HG03135 (cell line): ENCODE data around the gene KRT71.

Source experiments
- ATAC-seq: cut with Tn5 transposase; IDR thresholded peaks from one replicate; pipeline ENCODE4 v1.9.1; 2021; ENCODE audit warnings: mild to moderate bottlenecking, moderate library complexity; ENCODE audit not compliant: unreplicated experiment

KRT71 gene

GRCh38 chr12:52539821-52540173 lies 13.1 kb downstream of the KRT71 start:
- no peak for ATAC-seq

- no peak for ATAC-seq
These were observed 13.7 kb downstream of the KRT71 start for GRCh38 chr12:52539083-52539820.

- no peak for ATAC-seq
These were observed 15.8 kb downstream of the KRT71 start for GRCh38 chr12:52537101-52537500.

- no peak for ATAC-seq
These were observed 17.4 kb downstream of the KRT71 start for GRCh38 chr12:52535574-52535973.

DNA sequence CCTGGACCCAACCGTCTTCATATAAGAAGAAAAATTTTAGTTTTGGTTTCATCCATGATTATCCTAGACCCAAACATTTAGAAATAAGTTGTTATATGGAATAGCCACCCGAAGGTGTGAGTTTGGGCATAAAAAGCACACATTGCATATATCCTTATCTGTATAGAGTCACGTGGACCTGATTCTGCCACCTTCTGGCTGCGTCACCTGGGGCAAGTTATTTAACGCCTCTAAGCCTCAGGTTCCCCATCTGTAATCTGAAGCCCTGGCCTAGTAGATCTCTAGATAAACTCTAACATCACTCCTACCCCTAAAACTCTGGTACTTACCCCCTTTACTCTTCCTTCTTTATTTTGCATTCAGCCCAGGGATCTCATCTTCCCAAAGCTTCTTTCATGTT lies 18.5 kb downstream of the KRT71 start:
- ATAC-seq = no peak

GRCh38 chr12:52533686-52534470 lies 19.1 kb downstream of the KRT71 start:
- ATAC-seq = no peak

- ATAC-seq = no peak
These were observed 20.3 kb downstream of the KRT71 start for GRCh38 chr12:52532636-52533035.

DNA sequence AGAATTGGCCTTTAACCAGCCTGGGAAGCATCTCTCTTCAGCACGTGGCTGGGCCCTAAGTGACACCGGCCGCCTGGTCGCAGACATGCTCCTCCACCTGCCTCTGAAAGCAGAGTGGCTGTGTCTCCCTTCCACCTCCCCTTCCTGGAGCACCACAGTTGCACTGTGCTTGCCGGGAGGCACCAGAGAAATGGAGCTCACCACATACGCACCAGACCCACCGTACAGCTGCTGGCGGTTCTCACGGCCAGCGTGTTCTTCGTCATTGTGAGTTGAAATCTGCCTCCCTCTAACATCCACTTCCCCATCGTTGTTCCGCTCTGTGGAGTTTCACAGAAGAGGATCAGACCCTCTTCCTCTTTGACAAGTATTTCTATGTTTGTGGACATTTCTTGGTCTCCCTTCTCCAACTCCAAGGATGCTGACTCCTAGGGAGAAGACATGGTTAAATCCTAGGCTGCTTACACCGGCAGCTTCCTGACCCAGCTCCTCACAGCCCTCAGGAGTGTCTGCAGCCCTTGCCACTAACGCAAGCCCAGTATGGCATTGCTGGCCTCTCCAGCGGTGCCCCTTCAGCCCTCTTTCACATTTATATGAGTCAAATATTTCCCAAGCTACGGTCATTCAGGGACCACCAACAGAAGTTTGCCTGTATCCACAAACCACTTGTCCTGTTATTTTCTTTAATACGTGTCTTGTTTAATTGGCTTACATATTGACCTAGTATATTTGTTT lies 21.2 kb downstream of the KRT71 start:
- no peak for ATAC-seq

GRCh38 chr12:52530905-52531304 lies 22.0 kb downstream of the KRT71 start:
- no peak for ATAC-seq

DNA sequence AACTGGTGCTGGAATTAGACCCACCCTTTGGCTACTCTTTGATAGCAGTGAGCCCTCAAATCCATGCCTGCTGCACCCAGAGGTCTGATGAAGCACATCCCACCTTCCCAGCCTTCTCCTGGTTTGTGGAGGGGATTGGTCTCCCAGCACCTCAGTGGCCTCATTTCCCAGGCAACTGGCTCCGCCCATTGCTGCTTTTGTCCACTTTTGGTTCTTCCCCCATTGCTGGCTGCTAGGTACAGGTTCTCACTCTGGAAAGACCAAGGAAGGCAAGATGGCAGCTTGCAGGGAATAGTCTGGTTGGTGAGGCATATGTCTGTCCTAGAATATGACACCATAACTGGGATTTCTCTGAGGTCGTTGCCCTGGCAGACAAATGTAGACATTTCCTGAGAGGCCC lies 22.6 kb downstream of the KRT71 start:
- no peak for ATAC-seq

DNA sequence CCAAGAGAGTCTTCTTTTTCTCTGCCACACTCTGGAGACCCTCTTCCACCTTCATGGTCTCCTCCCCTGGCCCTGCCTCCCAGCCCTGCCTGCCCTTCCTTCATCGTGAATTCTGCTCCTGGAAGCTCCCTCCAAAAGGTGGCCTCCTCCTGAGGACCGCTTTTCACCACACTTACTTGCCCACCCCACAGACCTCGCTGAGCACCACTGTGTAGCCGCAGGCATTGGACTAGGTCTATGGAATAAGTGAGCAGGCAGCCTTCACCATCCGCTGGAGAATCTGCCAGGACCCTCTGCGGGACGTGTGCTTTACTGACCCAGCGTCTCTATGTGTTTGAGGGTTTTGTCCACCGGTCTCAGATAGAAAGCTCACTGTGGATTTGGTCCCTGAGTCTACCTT lies 23.1 kb downstream of the KRT71 start:
- no peak for ATAC-seq

DNA sequence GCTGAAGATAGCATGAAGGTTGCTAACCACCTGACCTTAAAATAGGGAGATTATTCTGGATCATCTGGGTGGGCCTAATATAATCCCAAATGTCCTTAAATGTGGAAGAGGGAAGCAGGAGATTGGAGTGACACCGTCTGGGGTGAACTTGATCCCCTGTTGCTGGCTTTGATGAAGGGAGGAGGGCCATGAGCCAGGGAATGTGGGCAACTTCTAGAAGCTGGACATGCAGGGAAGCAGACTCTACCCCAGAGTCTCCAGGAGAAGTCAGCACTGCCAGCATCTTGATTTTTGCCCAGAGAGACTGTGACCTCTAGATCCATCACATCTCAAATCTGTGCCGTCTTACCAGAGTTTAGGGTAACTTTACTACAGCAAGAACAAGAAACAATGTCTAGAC lies 23.5 kb downstream of the KRT71 start:
- no peak for ATAC-seq

GRCh38 chr12:52528641-52529143 lies 24.3 kb downstream of the KRT71 start:
- ATAC-seq = no peak

DNA sequence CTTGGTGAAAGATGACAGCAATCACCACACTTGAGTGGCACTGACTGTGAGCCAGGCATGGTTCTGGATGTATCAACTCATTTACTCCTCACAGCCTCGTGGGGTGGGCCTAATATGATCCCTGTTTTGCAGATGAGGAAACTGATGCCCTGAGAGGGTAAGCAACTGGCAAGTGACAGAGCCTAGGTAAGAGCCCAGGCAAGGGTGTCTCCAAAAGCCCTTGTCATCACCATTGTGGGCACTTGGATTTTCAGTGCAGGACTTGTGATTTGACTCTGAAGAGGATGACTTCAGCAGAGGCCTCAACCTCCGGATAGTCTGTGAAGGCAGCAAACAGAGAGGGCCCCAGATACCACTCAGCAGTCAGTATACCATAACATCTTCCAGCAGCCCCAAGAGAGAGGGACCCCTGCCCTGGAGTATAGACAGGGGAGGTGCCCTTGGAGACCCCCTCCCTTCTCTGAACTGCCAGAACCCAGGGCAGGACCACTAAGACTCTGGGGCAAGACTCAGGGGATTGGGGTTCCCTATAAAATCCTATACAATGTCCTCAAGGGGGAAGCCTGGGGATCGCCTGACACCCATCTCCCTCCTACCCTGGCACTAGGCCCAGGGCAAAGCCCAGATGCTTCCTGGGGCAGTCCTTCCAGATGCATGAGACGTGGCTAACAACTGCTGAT lies 25.7 kb downstream of the KRT71 start:
- no peak for ATAC-seq

- ATAC-seq = no peak
These were observed 26.4 kb downstream of the KRT71 start for GRCh38 chr12:52526511-52526951.

- ATAC-seq = no peak
These were observed 27.1 kb downstream of the KRT71 start for GRCh38 chr12:52525661-52526499.

DNA sequence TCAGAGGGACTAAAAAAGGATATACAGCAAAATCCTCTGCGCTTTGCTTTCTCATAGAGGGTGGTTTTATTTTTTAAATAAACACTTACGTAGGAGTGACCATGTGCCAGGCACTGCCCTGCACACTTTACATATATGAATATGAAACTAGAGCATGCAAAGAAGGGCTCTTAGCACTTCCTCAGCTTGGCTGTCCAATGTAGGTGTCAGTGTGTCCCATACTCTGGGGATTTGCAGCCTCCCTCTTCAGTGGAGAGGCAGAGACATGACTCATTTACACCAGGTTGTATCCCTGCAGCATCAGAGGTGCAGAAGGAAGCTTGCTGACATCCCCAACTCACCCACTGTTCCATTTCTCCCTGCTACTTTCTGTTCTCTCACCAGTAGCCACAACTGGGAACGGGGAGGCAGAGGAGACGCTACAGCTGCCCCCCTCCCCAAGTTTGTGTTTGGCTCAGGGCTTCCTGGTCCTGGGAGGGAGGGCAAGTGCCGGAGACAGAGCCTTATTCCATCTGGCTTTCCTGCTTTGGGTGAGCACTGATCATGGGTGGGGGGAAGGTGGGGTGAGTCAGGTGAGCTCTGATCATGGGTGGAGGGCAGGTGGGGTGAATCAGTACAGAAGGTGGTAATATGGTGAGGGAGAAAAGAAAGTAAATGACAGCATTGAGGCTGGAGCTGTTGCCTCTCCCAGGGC lies 27.9 kb downstream of the KRT71 start:
- ATAC-seq = no peak

GRCh38 chr12:52524241-52524897 lies 28.6 kb downstream of the KRT71 start:
- no peak for ATAC-seq

DNA sequence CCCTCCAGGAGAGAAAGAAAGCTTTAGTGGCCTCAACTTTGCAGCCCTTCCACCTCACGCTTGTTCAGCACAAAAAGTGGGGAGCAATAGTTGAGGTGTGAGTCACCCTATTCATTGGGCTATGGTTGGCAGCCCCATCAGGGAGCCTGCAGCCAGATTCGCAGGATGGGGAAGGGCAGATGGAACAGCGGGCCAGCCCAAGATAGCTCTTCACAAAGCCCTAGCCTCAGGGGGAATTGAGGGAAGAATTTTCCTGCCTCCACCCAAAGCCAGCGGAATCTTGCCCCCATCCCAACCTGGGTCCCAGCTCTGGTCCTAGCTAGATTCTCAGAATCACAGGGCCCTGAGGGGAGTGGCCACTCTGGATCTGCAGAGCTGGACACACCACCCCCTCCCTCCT lies 29.1 kb downstream of the KRT71 start:
- no peak for ATAC-seq
